H9 (cell line): Measurements from ENCODE around the gene SEMA3C. TPM values are rescaled to one million over a fixed set of nuclear protein-coding genes. Genes with fewer than 3 reads are reported as not detected.

Experiments used
- DNase-seq: peaks from one replicate; pipeline ENCODE4 v3.0.0-alpha.2; 2017
- H2AFZ ChIP-seq: one replicate; pipeline ENCODE4 v1.6.1; 2013; ENCODE audit warnings: mild to moderate bottlenecking, low read length, control low read depth, moderate library complexity
- H2AK5ac ChIP-seq: 2 replicates; pipeline ENCODE4 v1.6.1; 2013; ENCODE audit warnings: low read length, control low read depth, mixed read lengths; ENCODE audit not compliant: insufficient read length
- H2BK120ac ChIP-seq: one replicate; pipeline ENCODE4 v1.6.1; 2013; ENCODE audit warnings: low read depth, mild to moderate bottlenecking, low read length, control low read depth, inconsistent platforms; ENCODE audit not compliant: poor library complexity, severe bottlenecking
- H2BK12ac ChIP-seq: 2 replicates; pipeline ENCODE4 v1.6.1; 2013; ENCODE audit warnings: low read length, control low read depth, mixed read lengths, low read depth; ENCODE audit not compliant: insufficient read length
- H2BK15ac ChIP-seq: 2 replicates; pipeline ENCODE4 v1.6.1; 2013; ENCODE audit warnings: low read depth, low read length, control low read depth
- H2BK20ac ChIP-seq: one replicate; pipeline ENCODE4 v1.6.1; 2013; ENCODE audit warnings: low read depth, mild to moderate bottlenecking, low read length, control low read depth, inconsistent platforms; ENCODE audit not compliant: poor library complexity, severe bottlenecking
- H2BK5ac ChIP-seq: 2 replicates; pipeline ENCODE4 v1.6.1; 2013; ENCODE audit warnings: low read length, control low read depth, mixed read lengths; ENCODE audit not compliant: insufficient read length
- H3K14ac ChIP-seq: 2 replicates; pipeline ENCODE4 v1.6.1; 2013; ENCODE audit warnings: low read length, control low read depth; ENCODE audit not compliant: insufficient read depth
- H3K18ac ChIP-seq: 2 replicates; pipeline ENCODE4 v1.6.1; 2013; ENCODE audit warnings: low read depth, mild to moderate bottlenecking, mixed read lengths, low read length, control low read depth; ENCODE audit not compliant: insufficient read length
- H3K23ac ChIP-seq: 2 replicates; pipeline ENCODE4 v1.6.1; 2013; ENCODE audit warnings: low read length, control low read depth, mixed read lengths, low read depth; ENCODE audit not compliant: insufficient read length
- H3K23me2 ChIP-seq: 2 replicates; pipeline ENCODE4 v1.6.1; 2013; ENCODE audit warnings: low read depth, mild to moderate bottlenecking, mixed read lengths, low read length, control low read depth; ENCODE audit not compliant: insufficient read length, poor library complexity, severe bottlenecking
- H3K27ac ChIP-seq: 2 replicates; pipeline ENCODE4 v1.5.1; 2013; ENCODE audit warnings: low read length, control low read depth, mixed read lengths, low read depth; ENCODE audit not compliant: insufficient read length
- H3K27me3 ChIP-seq: 2 replicates; pipeline ENCODE4 v1.6.1; 2013; ENCODE audit warnings: low read length, control low read depth, inconsistent platforms; ENCODE audit not compliant: insufficient read depth
- H3K4ac ChIP-seq: 2 replicates; pipeline ENCODE4 v1.6.1; 2013; ENCODE audit warnings: low read depth, mild to moderate bottlenecking, control low read depth, inconsistent platforms, low read length, moderate library complexity
- H3K4me1 ChIP-seq: 2 replicates; pipeline ENCODE4 v1.6.1; 2013; ENCODE audit warnings: low read length, control low read depth, inconsistent platforms; ENCODE audit not compliant: insufficient read depth
- H3K4me2 ChIP-seq: 2 replicates; pipeline ENCODE4 v1.6.1; 2013; ENCODE audit warnings: low read length, control low read depth, mixed read lengths; ENCODE audit not compliant: insufficient read length, insufficient read depth
- H3K56ac ChIP-seq: 2 replicates; pipeline ENCODE4 v1.6.1; 2013; ENCODE audit warnings: low read depth, mild to moderate bottlenecking, mixed read lengths, low read length, control low read depth; ENCODE audit not compliant: insufficient read length
- H3K79me1 ChIP-seq: 2 replicates; pipeline ENCODE4 v1.6.1; 2013; ENCODE audit warnings: low read depth, mild to moderate bottlenecking, moderate library complexity, low read length, control low read depth, inconsistent platforms; ENCODE audit not compliant: insufficient read depth, poor library complexity, severe bottlenecking
- H3K79me2 ChIP-seq: 2 replicates; pipeline ENCODE4 v1.6.1; 2013; ENCODE audit warnings: low read length, control low read depth, inconsistent platforms; ENCODE audit not compliant: insufficient read depth
- H3K9ac ChIP-seq: 2 replicates; pipeline ENCODE4 v1.6.1; 2013; ENCODE audit warnings: low read length, control low read depth, mixed read lengths; ENCODE audit not compliant: insufficient read length; ENCODE audit errors: extremely low read depth
- H3K9me3 ChIP-seq: one replicate; pipeline ENCODE4 v1.6.1; 2013; ENCODE audit warnings: low read depth, low read length, inconsistent platforms; ENCODE audit not compliant: control insufficient read depth
- H3T11ph ChIP-seq: one replicate; pipeline ENCODE4 v1.6.1; 2013; ENCODE audit warnings: mild to moderate bottlenecking, low read length, control low read depth, inconsistent platforms
- H4K20me1 ChIP-seq: one replicate; pipeline ENCODE4 v1.6.1; 2013; ENCODE audit not compliant: control insufficient read depth, insufficient read length, insufficient read depth
- H4K5ac ChIP-seq: 2 replicates; pipeline ENCODE4 v1.6.1; 2013; ENCODE audit warnings: low read depth, mild to moderate bottlenecking, mixed read lengths, low read length, control low read depth; ENCODE audit not compliant: insufficient read length
- H4K8ac ChIP-seq: replicated peaks from 2 replicates; pipeline ENCODE4 v1.6.1; 2013; ENCODE audit warnings: low read length, control low read depth, mixed read lengths, low read depth; ENCODE audit not compliant: insufficient read length
- H4K91ac ChIP-seq: 2 replicates; pipeline ENCODE4 v1.6.1; 2013; ENCODE audit warnings: low read depth, mild to moderate bottlenecking, moderate library complexity, mixed read lengths, low read length, control low read depth; ENCODE audit not compliant: insufficient read length
- H3K27ac Mint-ChIP-seq, 3 experiments: 2 replicates in 2 of 3; 3 replicates in 1 of 3; pipeline ENCODE4 v1.8.0; 2020 to 2021; ENCODE audit warnings: mixed read lengths in 3 of 3, mild to moderate bottlenecking in 1 of 3, moderate library complexity in 1 of 3
- H3K27me3 Mint-ChIP-seq: 2 replicates; pipeline ENCODE4 v1.8.0; 2021; ENCODE audit warnings: low read depth, mild to moderate bottlenecking, moderate library complexity, mixed read lengths
- H3K36me3 Mint-ChIP-seq, 3 experiments: 2 replicates in 2 of 3; 3 replicates in 1 of 3; pipeline ENCODE4 v1.8.0; 2020 to 2021; ENCODE audit warnings: low read depth in 3 of 3, mixed read lengths in 3 of 3; ENCODE audit not compliant: insufficient read depth in 1 of 3
- H3K4me1 Mint-ChIP-seq, 2 experiments: 2 replicates each; pipeline ENCODE4 v1.8.0; 2020; ENCODE audit warnings: mixed read lengths in 2 of 2
- H3K4me3 Mint-ChIP-seq, 2 experiments: 2 replicates in 1 of 2; 3 replicates in 1 of 2; pipeline ENCODE4 v1.8.0; 2020 to 2021; ENCODE audit warnings: mild to moderate bottlenecking in 2 of 2, mixed read lengths in 2 of 2, moderate library complexity in 1 of 2
- H3K9me3 Mint-ChIP-seq, 2 experiments: 2 replicates in 1 of 2; 3 replicates in 1 of 2; pipeline ENCODE4 v1.8.0; 2020; ENCODE audit warnings: mild to moderate bottlenecking in 2 of 2, mixed read lengths in 2 of 2, moderate library complexity in 1 of 2
- WGBS: extraction: QIAGEN DNeasy Blood & Tissue Kit; methylation state at CpG from one replicate; pipeline ENCODE4 v1.1.7; 2013; ENCODE audit warnings: missing lambda C conversion rate, low lambda C conversion rate, mixed read lengths; ENCODE audit not compliant: insufficient read length; ENCODE audit errors: extremely low coverage; 5-methylcytosine and 5-hydroxymethylcytosine counted together
- total RNA-seq: library from RNA; stranded (reverse); gene quantifications from 2 replicates; pipeline ENCODE4 v1.2.1, GENCODE V29; 2021
- TF ChIP-seq, protein P1 (sequence below): fragments of 200-600 bp; sonication (generic); conservative IDR thresholded peaks from 3 replicates; pipeline ENCODE4 v1.8.0; 2021; ENCODE audit warnings: antibody characterized with exemption, mild to moderate bottlenecking

Gene SEMA3C
- total RNA-seq, 1 experiment from 2014 or later: 1.6 TPM

DNA sequence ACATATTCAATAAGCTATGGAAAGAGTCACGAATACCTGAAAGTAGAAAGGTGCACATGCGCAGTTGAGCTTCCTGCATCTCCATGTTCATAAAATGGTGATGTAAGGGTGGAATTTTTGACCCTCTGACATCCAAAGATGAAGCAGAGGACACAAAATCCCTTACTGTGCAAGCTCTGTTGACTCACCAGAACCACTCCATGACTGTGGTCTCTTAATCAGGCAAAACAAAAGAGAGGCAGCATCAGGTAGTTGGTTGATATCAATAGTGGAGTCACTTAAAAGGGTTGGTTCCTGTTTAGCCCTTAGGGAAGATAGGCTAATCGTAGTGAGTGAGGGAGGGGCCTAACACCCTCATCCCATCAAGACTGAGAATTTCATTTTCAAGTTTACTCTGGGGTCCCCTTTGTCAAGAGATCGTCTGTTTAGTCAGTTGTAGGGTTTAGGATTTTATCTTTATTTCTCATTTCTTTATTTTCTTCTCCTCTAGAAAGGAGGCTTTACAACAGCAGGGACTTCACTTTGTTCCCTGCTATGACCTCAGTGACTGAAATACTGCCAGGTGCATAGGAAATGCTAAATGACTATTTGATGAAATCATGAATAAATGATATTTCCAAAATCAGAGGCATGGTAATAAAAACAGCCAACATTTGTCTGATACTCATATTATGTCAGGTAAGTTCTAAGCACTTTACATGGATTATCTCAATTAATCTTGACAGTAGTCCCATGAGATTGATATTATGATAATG, 182.3 kb downstream of the SEMA3C start:
- no peaks in the 10 kb centered on the region for H3K79me2 ChIP-seq
- H3K27ac ChIP-seq: no peak overlapping the region
- Mint-ChIP-seq H3K4me3 (no peak overlapping the region), H3K4me1 (peaks cover 4 to 13% of the 10 kb centered on the region in 2 experiments), H3K27me3 (no peaks in the 10 kb centered on the region), H3K36me3 (no peaks in the 10 kb centered on the region), H3K27ac (no peak overlapping the region), H3K9me3 (no peaks in the 10 kb centered on the region; a peak in 1 of 5 replicates)
- WGBS: no CpG with 5 or more reads among the region's 4 CpGs
- H2AK5ac ChIP-seq: no peak overlapping the region
- no peak overlapping the region for H2BK120ac ChIP-seq
- H3K9ac ChIP-seq: no peak overlapping the region
- no peaks in the 10 kb centered on the region for H3K79me1 ChIP-seq
- H2AFZ ChIP-seq: no peak overlapping the region
- no peak overlapping the region for H3K4ac ChIP-seq
- no peak overlapping the region for H3K14ac ChIP-seq
- no peak overlapping the region for H2BK20ac ChIP-seq
- no peak overlapping the region for H2BK12ac ChIP-seq
- no peak overlapping the region for H2BK15ac ChIP-seq
- H4K20me1 ChIP-seq: no peaks in the 10 kb centered on the region
- H3K23me2 ChIP-seq: no peaks in the 10 kb centered on the region
- TF ChIP-seq, protein P1, sequence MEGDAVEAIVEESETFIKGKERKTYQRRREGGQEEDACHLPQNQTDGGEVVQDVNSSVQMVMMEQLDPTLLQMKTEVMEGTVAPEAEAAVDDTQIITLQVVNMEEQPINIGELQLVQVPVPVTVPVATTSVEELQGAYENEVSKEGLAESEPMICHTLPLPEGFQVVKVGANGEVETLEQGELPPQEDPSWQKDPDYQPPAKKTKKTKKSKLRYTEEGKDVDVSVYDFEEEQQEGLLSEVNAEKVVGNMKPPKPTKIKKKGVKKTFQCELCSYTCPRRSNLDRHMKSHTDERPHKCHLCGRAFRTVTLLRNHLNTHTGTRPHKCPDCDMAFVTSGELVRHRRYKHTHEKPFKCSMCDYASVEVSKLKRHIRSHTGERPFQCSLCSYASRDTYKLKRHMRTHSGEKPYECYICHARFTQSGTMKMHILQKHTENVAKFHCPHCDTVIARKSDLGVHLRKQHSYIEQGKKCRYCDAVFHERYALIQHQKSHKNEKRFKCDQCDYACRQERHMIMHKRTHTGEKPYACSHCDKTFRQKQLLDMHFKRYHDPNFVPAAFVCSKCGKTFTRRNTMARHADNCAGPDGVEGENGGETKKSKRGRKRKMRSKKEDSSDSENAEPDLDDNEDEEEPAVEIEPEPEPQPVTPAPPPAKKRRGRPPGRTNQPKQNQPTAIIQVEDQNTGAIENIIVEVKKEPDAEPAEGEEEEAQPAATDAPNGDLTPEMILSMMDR: no peak
- no peaks in the 10 kb centered on the region for H3K4me1 ChIP-seq
- DNase-seq: no peak
- no peak overlapping the region for H4K5ac ChIP-seq
- H3K27me3 ChIP-seq: no peaks in the 10 kb centered on the region
- no peaks in the 10 kb centered on the region for H3K9me3 ChIP-seq
- no peak overlapping the region for H2BK5ac ChIP-seq
- H3T11ph ChIP-seq: no peak overlapping the region
- H4K8ac ChIP-seq: no peak overlapping the region
- no peak overlapping the region for H3K4me2 ChIP-seq
- no peak overlapping the region for H3K23ac ChIP-seq
- no peak overlapping the region for H4K91ac ChIP-seq
- no peak overlapping the region for H3K56ac ChIP-seq
- no peak overlapping the region for H3K18ac ChIP-seq
